Trophoblast cell (in vitro differentiated cells and primary cell): ENCODE data around the gene MKNK1.
A peak's percentile ranks its signal among the peaks of the same experiment; 100 is the strongest.

Experiments used
- DNase-seq, 2 donors: peaks; one replicate each; pipeline ENCODE4 v3.0.0-alpha.2; 2016
- H2AFZ ChIP-seq: 2 replicates; pipeline ENCODE4 v1.6.1; 2013; ENCODE audit warnings: low read length, moderate library complexity, mild to moderate bottlenecking; ENCODE audit not compliant: insufficient read depth, poor library complexity
- H2AK5ac ChIP-seq: 2 replicates; pipeline ENCODE4 v1.6.1; 2013; ENCODE audit warnings: mild to moderate bottlenecking, low read length
- H2BK120ac ChIP-seq: 2 replicates; pipeline ENCODE4 v1.6.1; 2013; ENCODE audit warnings: low read length, mild to moderate bottlenecking, moderate library complexity; ENCODE audit not compliant: insufficient read depth, poor library complexity
- H2BK12ac ChIP-seq: 2 replicates; pipeline ENCODE4 v1.6.1; 2013; ENCODE audit warnings: mild to moderate bottlenecking, low read length, moderate library complexity
- H2BK5ac ChIP-seq: 2 replicates; pipeline ENCODE4 v1.6.1; 2013; ENCODE audit warnings: low read length, low read depth, moderate library complexity, mild to moderate bottlenecking; ENCODE audit not compliant: poor library complexity
- H3K14ac ChIP-seq: 2 replicates; pipeline ENCODE4 v1.6.1; 2013; ENCODE audit warnings: mild to moderate bottlenecking, low read length
- H3K18ac ChIP-seq: 2 replicates; pipeline ENCODE4 v1.6.1; 2013; ENCODE audit warnings: mild to moderate bottlenecking, low read length
- H3K23ac ChIP-seq: 2 replicates; pipeline ENCODE4 v1.6.1; 2013; ENCODE audit warnings: low read length
- H3K27ac ChIP-seq: 2 replicates; pipeline ENCODE4 v1.5.1; 2013; ENCODE audit warnings: low read depth, mild to moderate bottlenecking, inconsistent platforms, low read length, moderate library complexity
- H3K27me3 ChIP-seq: 2 replicates; pipeline ENCODE4 v1.6.1; 2013; ENCODE audit warnings: inconsistent platforms, mild to moderate bottlenecking, low read length, moderate library complexity; ENCODE audit not compliant: insufficient read depth
- H3K36me3 ChIP-seq, 2 experiments: 1 replicate in 1 of 2; 2 replicates in 1 of 2; pipeline ENCODE4 v1.6.1; 2013; ENCODE audit warnings: low read length in 2 of 2, mild to moderate bottlenecking in 2 of 2, moderate library complexity in 1 of 2; ENCODE audit not compliant: insufficient read depth in 2 of 2, control insufficient read depth in 1 of 2
- H3K4ac ChIP-seq: 2 replicates; pipeline ENCODE4 v1.6.1; 2013; ENCODE audit warnings: low read depth, mild to moderate bottlenecking, low read length, moderate library complexity
- H3K4me1 ChIP-seq, 2 experiments: 1 replicate in 1 of 2; 2 replicates in 1 of 2; pipeline ENCODE4 v1.6.1; 2013; ENCODE audit warnings: low read length in 2 of 2, mild to moderate bottlenecking in 2 of 2, moderate library complexity in 1 of 2; ENCODE audit not compliant: insufficient read depth in 2 of 2, control insufficient read depth in 1 of 2
- H3K4me2 ChIP-seq: 2 replicates; pipeline ENCODE4 v1.6.1; 2013; ENCODE audit warnings: inconsistent platforms, mild to moderate bottlenecking, low read length, moderate library complexity
- H3K4me3 ChIP-seq: 2 replicates; pipeline ENCODE4 v1.5.1; 2013; ENCODE audit warnings: mild to moderate bottlenecking, low read depth, low read length, inconsistent platforms
- H3K79me1 ChIP-seq: one replicate; pipeline ENCODE4 v1.6.1; 2013; ENCODE audit warnings: low read length
- H3K79me2 ChIP-seq: 2 replicates; pipeline ENCODE4 v1.6.1; 2013; ENCODE audit warnings: low read length, mild to moderate bottlenecking; ENCODE audit not compliant: control insufficient read depth, insufficient read depth, poor library complexity
- H3K9ac ChIP-seq: 2 replicates; pipeline ENCODE4 v1.6.1; 2013; ENCODE audit warnings: mild to moderate bottlenecking, low read length
- H3K9me3 ChIP-seq: 2 replicates; pipeline ENCODE4 v1.6.1; 2013; ENCODE audit warnings: low read depth, mild to moderate bottlenecking, control low read depth, inconsistent platforms, low read length; ENCODE audit not compliant: insufficient read depth
- H4K12ac ChIP-seq: 2 replicates; pipeline ENCODE4 v1.6.1; 2013; ENCODE audit warnings: low read depth, mild to moderate bottlenecking, low read length, moderate library complexity
- H4K8ac ChIP-seq: 2 replicates; pipeline ENCODE4 v1.6.1; 2013; ENCODE audit warnings: low read depth, mild to moderate bottlenecking, low read length, moderate library complexity
- H4K91ac ChIP-seq: one replicate; pipeline ENCODE4 v1.6.1; 2013; ENCODE audit warnings: low read depth, mild to moderate bottlenecking, low read length, moderate library complexity
- WGBS: extraction: QIAGEN DNeasy Blood & Tissue Kit; methylation state at CpG from one replicate; pipeline ENCODE4 v1.1.7; 2013; ENCODE audit warnings: missing lambda C conversion rate; ENCODE audit not compliant: insufficient read length, insufficient coverage; ENCODE audit errors: extremely low coverage; 5-methylcytosine and 5-hydroxymethylcytosine counted together

The MKNK1 gene

GRCh38 chr1:46646331-46646730, 42.3 kb upstream of the MKNK1 start:
- Histone ChIP-seq H3K79me2 (no peaks in the 10 kb centered on the region), H3K79me1 (no peaks in the 10 kb centered on the region)

GRCh38 chr1:46645815-46646214, 41.7 kb upstream of the MKNK1 start:
- Histone ChIP-seq H3K79me2 (no peaks in the 10 kb centered on the region), H2AFZ (no peak overlapping the region), H2BK120ac (no peak overlapping the region), H4K12ac (no peak overlapping the region), H3K4me1 (no peaks in the 10 kb centered on the region), H3K14ac (no peak overlapping the region), H3K18ac (no peak overlapping the region), H4K8ac (no peak overlapping the region), H3K36me3 (peaks cover 0 to 8% of the 10 kb centered on the region in 2 experiments), H3K9me3 (no peaks in the 10 kb centered on the region), H2AK5ac (no peak overlapping the region), H3K4me3 (no peak overlapping the region), H2BK12ac (no peak overlapping the region), H3K27ac (no peak overlapping the region), H3K9ac (no peak overlapping the region), H3K23ac (no peak overlapping the region), H3K4ac (no peak overlapping the region), H4K91ac (no peak overlapping the region), H3K4me2 (no peak overlapping the region), H3K79me1 (no peaks in the 10 kb centered on the region), H3K27me3 (no peaks in the 10 kb centered on the region), H2BK5ac (no peak overlapping the region)
- WGBS, result no CpG with 5 or more reads among the region's 4 CpGs
- DNase-seq, result no peak

More at GRCh38 chr1:46646331-46646730, 42.3 kb upstream of the MKNK1 start:
- peaks cover 0 to 8% of the 10 kb centered on the region in 2 experiments for H3K36me3 ChIP-seq
- no peak for DNase-seq
- no peak overlapping the region for H3K27ac ChIP-seq
- no peak overlapping the region for H3K23ac ChIP-seq
- no peaks in the 10 kb centered on the region for H3K4me1 ChIP-seq
- WGBS, result no CpG with 5 or more reads among the region's 1 CpG
- H3K27me3 ChIP-seq, result no peaks in the 10 kb centered on the region
- no peak overlapping the region for H3K4me2 ChIP-seq
- no peak overlapping the region for H2BK5ac ChIP-seq
- H4K12ac ChIP-seq, result no peak overlapping the region
- no peak overlapping the region for H3K14ac ChIP-seq
- H3K18ac ChIP-seq, result no peak overlapping the region
- no peak overlapping the region for H2BK120ac ChIP-seq
- no peak overlapping the region for H4K91ac ChIP-seq
- no peak overlapping the region for H4K8ac ChIP-seq
- H2BK12ac ChIP-seq, result no peak overlapping the region
- H2AFZ ChIP-seq, result no peak overlapping the region
- no peak overlapping the region for H3K4ac ChIP-seq
- no peaks in the 10 kb centered on the region for H3K9me3 ChIP-seq
- H3K4me3 ChIP-seq, result no peak overlapping the region
- H2AK5ac ChIP-seq, result no peak overlapping the region
- H3K9ac ChIP-seq, result no peak overlapping the region

GRCh38 chr1:46643368-46643775, 39.3 kb upstream of the MKNK1 start:
- Histone ChIP-seq H3K4ac (no peak overlapping the region), H3K9me3 (no peaks in the 10 kb centered on the region), H2AFZ (no peak overlapping the region), H2BK5ac (no peak overlapping the region), H3K9ac (peak overlapping the region; percentile 48), H3K4me1 (no peaks in the 10 kb centered on the region), H2BK12ac (no peak overlapping the region), H2AK5ac (no peak overlapping the region), H4K12ac (no peak overlapping the region), H3K23ac (no peak overlapping the region), H3K79me1 (no peaks in the 10 kb centered on the region), H4K8ac (no peak overlapping the region), H4K91ac (no peak overlapping the region), H2BK120ac (no peak overlapping the region), H3K4me3 (no peak overlapping the region), H3K27ac (no peak overlapping the region), H3K79me2 (no peaks in the 10 kb centered on the region), H3K27me3 (no peaks in the 10 kb centered on the region), H3K36me3 (peaks cover 0 to 2% of the 10 kb centered on the region in 2 experiments), H3K14ac (no peak overlapping the region), H3K18ac (no peak overlapping the region), H3K4me2 (no peak overlapping the region)
- DNase-seq, result no peak

- Histone ChIP-seq H3K4me1 (no peaks in the 10 kb centered on the region), H3K18ac (no peak overlapping the region), H3K27me3 (no peaks in the 10 kb centered on the region), H3K4me3 (no peak overlapping the region), H3K4ac (no peak overlapping the region), H3K4me2 (no peak overlapping the region), H3K9ac (no peak overlapping the region), H3K36me3 (peaks cover 0 to 2% of the 10 kb centered on the region in 2 experiments), H3K23ac (no peak overlapping the region), H4K12ac (no peak overlapping the region), H4K91ac (no peak overlapping the region), H3K9me3 (no peaks in the 10 kb centered on the region), H2BK5ac (no peak overlapping the region), H2AFZ (no peak overlapping the region), H3K14ac (no peak overlapping the region), H2BK120ac (no peak overlapping the region), H4K8ac (no peak overlapping the region), H2BK12ac (no peak overlapping the region), H2AK5ac (no peak overlapping the region), H3K79me2 (no peaks in the 10 kb centered on the region), H3K27ac (no peak overlapping the region), H3K79me1 (no peaks in the 10 kb centered on the region)
- no peak for DNase-seq
Measured at GRCh38 chr1:46642115-46642680, 38.1 kb upstream of the MKNK1 start.
